Effector CD8-positive, alpha-beta T cell (primary cell): ENCODE measurements around the gene CD300LG.
A peak's percentile ranks its signal among the peaks of the same experiment; 100 is the strongest.
"Not testable (repeated sequence)": the region's sequence is repeated elsewhere in the genome, so short reads cannot be mapped to it uniquely, and the experiment has no call there.

ENCODE experiments used
- DNase-seq: peaks from one replicate; lab custom pipeline; 2025; lab: John Stamatoyannopoulos, UW

Gene CD300LG

DNA sequence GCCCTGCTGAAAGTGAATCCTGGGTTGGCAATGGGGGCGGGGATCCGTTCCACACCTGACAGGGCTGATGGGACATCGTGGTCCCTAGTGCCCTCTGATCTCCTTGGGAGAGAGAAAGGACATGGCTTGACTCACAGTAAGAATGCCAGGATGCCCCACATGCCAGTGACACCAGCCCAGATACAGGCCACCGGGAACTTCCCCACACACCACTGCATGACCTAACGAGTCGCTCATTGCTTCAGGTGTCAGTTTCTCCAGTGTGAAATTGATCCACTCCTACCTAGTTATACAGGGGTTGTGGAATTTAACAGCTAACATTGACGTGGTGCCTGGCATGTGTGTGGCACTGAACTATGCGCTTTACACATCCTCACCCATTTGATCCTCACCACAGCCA, 7.5 kb downstream of the CD300LG start:
- no peak for DNase-seq

DNA sequence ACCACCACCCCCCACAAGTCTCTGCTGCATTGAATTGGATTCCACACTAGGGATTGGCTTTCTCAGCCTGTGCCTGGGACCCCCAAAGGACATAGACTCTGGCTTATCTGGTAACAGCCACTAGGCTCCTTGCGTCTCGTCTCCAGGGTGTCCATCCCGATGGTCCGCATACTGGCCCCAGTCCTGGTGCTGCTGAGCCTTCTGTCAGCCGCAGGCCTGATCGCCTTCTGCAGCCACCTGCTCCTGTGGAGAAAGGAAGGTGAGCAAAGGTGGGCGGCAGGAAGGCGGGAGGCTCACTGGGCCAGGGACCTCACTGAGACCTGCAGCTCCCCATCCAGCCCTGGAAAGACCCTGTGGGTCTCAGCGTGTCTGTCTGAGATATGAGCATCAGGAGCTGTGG, 8.1 kb downstream of the CD300LG start:
- no peak for DNase-seq

DNA sequence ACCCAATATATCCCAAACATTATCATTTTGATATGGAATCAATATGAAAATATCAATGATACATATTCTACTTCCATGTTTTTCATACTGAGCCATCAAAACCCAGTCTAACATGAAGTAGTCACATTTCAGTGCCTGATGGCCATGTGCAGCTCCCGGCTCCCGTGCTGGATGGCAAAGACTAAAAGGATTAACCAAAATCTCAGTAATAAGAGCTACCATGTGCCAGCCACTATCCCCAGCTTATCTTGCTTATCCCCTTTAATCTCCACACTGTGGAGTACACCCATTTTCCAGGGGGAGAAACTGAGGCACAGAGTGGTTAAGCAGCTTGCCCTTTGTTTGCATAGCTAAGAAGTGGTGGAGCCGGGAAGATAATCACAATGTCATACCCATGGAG, 9.2 kb downstream of the CD300LG start:
- DNase-seq = no peak

DNA sequence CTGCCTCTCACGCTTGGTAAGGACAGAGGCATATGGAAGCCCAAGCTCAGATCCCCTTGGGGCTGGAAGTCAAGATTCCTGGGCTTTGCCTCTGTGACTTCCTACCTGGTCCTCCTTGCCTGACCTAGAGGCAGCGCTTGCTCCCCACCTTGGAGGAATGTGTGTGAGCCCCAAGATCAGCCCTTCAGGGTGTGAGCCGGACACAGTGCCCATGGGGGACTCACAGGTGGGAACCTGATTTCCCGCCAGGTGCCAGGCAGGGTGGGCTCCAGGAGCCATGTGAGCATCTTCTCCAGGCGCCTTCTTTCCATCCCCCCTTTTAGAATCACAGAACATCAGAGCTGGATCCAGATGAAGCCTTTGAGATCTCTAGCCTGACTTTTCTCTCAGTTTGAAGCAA, 10.2 kb downstream of the CD300LG start:
- DNase-seq = no peak

DNA sequence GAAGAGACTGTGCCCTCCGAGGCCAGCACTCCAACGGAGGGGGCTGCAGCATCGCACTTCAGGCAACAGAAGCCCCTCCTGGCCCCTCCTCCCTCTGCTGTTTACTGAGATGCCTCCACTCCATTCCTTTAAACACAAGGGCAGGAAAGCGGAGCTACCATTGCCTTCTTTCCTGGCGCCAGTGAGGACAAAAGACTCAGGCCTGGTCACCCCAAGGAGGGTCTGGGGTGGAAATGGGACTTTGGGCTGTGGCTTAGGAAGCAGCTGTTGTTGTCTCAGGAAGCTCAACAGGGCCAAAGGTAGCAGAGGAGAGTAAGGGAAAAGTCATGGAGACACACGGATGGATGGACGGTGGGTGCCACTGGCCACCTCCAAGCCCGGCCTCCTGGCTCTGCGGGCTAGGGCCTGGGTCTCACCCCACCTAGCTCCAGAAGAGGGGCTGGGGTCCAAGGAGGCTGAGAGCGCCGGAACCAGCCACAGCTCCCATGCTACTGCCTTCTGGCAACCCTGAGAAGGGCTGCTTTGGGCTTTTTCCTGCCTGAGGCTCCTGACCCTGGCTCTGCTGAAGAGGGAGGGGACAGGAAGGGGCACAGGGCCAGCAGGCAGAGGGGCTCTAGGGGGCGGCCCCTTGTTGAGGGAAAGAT, 11.1 kb downstream of the CD300LG start:
- DNase-seq = no peak

DNA sequence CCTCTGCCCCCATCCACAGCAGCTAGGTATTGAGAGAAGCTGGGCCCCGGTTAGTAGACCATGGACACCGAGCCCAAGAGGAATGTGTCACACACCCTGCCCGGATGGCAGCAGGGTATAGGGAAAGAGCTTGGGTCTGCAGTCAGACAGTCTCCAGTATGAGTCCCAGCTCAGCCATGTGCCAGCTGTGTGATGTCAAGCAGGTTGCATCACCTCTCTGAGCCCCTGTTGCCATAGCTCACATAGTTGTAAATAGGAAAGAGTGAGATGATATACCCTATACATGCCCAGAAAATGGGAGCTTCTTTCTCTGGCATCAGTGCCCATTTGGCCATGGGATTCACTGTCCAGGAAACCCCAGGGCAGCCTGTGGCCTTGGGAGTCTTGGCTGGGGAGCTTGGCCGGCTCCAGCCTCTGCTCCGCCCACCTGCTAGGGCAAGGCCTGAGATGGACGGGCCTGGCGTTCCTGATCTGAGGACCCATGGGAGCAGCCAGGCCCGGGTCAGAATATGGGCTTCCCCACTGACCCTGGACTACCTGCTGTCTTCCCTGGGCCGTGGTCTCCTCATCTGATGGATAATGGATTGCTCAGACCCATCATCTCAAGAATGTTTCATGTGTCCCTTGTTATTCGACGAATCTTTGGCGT, 13.2 kb downstream of the CD300LG start:
- DNase-seq = no peak

DNA sequence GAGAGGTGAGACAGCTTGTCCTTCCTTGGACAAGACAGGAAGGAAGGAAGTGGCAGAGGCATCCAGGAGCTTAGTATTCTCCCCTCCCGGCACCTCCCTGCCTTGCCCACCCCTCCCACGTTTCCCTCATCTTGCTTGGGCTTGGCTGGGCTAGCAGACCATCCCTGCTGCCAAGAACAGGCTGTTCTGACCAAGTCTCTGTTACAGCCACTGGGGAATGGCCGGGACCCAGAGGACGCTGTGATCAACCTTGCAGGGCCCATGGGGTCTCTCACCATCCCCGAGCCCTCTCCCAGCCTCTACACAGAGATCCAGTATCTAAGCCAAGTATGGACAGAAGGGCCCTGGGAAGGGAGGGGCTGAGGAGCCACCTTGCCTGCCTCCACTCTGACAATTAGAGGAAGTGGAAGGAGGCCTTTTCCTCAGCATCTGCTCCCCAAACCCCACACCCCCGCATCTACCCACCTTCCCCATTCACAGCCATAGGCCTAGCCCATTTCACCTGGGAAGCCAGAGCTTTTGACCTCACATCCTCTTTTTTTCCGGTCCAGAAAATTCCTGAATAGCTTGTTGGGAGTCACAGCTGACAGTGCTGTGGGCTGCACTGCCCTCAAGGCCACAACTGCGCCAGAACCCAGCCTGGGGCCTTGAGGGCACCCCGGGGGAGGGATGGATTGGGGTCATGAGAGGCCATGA, 14.1 kb downstream of the CD300LG start:
- DNase-seq = no peak

DNA sequence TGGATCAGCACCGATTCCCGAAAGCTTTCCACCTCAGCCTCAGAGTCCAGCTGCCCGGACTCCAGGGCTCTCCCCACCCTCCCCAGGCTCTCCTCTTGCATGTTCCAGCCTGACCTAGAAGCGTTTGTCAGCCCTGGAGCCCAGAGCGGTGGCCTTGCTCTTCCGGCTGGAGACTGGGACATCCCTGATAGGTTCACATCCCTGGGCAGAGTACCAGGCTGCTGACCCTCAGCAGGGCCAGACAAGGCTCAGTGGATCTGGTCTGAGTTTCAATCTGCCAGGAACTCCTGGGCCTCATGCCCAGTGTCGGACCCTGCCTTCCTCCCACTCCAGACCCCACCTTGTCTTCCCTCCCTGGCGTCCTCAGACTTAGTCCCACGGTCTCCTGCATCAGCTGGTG, 15.0 kb downstream of the CD300LG start:
- no peak for DNase-seq

DNA sequence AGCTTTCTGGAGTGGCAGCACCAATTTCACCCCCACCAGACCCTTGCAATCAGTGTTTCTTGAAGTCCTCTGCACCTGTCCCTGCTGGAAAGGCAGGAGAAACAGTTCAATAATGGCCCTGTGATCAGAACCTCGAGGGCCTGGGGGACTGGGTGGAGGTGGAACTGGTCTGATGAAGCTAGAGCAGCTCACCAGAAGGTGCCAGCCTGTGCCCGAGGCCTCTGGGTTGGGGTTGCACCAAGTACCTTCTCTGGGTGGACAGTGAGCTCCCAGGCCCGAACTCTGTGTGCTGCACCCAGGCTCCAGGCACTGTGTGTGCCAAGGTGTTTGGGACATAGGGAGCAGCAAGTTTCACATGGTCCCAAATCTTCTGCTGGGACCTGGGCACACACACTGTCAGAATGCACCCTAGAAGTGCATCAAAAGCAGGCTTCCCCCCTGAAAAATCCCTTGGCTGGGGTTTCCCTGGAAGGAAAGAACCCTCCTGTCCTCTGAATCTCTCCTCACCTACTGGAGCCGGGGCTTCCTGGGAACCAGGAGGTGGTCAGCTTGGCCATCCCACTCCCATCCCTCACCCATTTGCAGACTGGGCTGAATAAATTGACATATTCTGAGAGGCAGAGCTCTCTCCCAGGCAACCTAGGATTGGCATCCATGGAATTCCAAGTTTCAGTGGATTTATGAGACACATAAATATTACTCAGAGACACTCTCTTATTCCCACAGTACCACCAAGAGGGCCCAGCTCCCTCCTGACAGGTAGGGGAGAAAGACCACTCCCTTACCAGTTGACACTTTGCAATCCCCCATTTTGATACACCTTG, 17.4 kb downstream of the CD300LG start:
- no peak for DNase-seq

DNA sequence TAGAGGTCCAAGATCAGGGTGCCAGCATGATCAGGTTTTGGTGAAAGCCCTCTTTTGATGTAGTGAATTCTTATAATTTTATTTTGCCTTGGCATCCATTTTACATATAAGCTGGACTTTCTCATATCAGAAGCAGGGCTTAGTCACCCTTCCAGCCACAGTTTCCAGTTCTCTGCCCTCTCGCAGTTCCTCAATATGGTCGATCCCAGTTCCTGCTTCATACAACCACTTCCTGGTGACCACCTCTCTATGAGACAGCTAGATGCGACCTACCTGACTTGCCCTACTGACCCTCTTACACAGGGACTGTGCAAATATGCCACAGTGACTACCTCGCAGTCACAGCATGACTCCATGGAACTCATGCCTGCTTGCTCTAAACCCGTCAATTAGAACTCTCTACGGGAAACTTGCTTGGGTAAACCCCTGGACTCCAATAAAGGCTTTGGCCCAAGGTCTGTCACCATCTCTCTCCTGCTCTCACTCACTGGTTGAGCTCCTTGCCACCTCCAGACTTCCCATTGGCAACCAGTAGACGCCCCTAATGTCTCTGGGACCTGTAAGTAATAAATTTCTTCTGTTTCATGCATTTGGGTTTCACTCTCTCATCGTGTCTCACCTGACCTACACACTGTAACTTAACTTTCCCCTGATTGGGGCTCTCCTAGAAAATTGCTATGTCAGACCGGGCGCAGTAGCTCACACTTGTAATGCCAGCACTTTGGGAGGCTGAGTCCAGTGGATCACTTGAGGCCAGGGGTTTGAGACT, 21.4 kb downstream of the CD300LG start:
- no peak for DNase-seq

DNA sequence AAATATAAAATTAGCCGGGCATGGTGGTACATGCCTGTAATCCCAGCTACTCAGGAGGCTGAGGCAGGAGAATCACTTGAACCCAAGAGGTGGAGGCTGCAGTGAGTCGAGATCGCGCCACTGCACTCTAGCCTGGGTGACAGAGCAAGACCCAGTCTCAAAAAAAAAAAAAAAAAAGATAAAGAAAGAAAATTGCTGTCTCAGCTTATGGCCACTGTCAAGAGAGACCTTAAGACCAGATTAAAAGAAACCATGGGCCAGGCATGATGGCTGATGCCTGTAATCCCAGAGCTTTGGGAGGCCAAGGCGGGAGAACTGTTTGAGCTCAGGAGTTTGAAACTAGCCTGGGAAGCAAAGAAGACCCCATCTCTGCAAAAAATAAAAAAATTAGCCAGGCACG, 22.1 kb downstream of the CD300LG start:
- not testable (repeated sequence) for DNase-seq

DNA sequence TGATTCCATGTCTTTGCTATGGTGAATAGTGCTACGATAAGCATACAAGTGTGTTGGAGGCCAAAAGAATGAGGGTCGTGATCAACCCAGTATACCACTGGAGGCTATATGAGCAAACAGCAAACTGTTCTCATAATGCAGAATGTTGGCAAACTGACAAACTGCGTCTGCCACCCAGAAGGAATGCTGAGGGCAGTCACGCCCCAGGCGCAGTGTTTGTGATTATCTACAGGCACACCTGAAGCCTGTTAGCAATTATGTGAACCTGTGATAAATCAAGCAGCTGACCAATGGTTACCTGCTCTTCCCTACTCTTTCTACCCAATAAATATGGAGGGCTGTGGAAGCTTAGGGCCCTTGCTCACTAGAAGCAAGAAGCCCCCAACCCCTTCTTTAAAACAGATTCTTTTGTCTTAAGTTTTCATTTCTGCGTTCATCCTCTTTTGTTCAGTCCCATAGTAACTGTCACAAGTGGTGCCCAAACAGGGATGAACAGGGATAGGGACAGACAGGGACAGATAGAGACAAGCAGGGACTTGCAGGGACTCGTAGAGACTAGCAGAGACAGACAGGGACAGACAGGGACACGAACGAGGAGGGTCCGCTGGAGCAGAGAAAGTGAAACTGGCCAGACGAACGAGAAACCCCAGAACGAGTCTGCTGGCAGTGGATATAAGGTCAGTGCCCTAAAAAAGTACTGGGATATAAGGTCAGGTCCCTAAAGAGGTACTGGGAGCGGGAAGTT, 25.1 kb downstream of the CD300LG start:
- DNase-seq = no peak

DNA sequence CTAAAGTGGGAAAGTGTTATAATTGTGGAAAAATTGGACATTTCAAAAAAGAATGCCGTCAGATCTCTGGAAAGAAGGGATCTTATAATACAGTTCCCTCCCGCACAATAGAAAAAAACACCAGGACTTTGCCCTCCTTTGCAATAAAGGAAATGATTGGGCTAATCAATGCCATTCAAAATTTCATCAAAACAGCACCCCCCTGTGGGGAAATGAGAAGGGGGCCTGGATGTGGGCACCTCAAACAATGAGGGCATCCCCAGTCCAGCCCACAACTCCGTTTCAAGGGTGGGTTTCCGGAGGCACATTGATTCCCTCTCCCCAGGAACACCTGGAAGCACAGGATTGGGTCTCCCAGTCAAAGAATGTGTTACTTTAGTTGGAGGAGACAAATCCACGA, 26.1 kb downstream of the CD300LG start:
- DNase-seq = no peak

DNA sequence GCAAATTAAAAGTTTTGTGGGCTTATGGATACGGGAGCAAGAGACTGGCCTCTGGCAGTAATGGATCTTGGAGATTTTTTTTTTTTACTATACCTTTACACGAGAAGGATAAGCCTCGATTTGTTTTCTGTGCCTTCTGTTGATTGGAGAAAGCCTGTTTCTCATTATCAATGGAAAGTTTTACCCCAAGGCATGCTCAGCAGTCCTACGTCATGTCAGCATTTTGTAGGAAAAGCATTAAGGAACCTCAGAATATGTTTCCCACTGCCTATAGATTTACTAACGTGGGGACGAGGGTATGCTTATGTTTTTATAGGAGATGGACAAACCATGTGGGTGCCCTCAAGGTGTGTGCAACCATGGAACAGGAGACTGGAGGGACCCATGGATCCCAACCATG, 26.8 kb downstream of the CD300LG start:
- no peak for DNase-seq

DNA sequence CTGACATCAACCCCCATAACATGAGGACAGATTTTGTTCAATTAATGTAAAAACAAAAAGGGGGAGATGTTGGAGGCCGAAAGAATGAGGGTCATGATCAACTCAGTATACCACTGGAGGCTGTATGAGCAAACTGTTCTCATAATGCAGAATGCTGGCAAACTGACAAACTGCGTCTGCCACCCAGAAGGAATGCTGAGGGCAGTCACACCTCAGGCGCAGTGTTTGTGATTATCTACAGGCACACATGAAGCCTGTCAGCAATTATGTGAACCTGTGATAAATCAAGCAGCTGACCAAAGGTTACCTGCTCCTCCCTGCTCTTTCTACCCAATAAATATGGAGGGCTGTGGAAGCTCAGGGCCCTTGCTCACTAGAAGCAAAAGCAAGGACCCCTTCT, 27.3 kb downstream of the CD300LG start:
- no peak for DNase-seq

DNA sequence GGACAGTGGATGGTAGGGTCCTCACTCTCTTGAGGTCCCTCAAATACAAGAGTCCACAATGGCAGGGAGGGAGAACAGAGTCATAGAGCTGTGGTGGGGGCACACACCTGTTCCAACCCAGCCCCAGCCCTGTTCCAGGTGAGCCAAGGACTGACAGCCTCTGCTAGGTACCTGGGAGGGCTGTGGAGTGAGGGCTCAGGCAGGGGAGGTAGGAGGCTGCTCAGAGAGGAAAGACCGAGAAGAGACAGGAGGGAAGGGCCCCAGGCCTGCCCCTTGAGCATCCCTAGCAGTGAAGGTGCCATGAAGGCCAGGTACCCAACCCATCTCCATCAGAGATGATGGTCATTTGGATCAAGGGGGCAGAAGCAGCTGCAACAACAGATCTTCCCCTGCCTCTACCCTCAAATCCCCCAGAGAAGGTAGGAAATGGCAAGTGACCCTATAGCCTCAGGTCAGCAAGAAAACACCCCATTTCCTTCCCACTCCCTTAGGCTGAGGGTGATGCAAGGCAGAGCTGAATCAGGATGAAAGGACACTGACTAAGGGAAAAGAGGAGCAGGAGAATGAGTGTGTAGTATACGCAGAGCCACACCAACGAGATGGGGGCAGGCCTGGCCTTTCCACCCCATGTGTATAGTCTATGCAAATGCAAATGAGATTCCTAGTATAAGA, 28.6 kb downstream of the CD300LG start:
- DNase-seq = no peak

DNA sequence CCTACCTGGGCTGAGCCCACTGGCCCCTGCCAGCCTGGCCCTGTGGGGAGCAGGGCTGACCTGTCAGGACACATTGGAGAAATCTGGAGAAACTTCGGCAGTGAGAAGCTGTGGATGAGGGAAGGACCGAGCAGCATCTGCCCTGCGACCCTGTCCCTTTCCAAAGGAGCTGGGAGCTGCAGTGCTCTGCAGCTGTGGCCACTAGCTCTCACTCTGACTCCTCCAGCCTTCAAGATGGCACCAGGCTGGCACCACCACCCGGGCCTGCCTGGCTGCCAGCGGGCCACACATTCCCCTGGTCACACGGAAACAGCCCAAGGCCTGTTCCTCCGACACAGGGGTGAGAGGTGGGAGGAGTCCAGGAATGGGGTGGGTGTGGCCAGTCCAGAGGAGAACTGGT, 30.1 kb downstream of the CD300LG start:
- DNase-seq = no peak

DNA sequence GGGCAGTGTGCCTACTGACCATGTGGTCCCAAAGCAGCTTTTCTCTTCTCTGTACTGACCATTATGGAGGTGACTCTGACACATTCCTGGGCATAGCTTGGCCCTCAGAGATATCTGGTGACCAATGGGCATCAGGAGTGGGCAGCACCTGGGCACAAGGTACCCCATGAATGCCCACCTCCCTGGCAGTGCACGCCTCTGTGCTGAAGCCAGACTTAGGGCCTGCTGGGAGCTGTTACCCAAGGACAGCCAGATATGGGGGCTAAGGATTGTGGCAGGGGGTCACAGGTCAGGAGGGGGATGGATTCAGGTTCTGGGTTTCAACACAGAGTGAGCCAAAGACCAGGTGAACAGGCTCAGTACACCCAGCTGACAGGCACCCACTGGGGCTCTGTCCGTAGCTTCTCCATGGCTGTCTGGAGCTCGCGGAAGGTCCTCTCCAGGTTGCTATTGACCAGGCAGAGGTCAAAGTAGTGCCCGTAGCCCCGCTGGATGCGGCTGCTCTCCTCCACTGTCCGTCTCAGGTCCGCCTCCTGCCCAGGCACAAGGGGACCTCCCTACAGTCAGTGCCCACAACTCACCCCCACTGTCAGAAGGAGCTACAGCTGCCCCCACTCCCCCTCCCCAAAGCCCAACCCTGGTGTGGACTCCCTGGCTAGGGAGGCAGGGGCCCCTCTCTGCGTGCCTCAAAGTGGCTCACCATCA, 30.6 kb downstream of the CD300LG start:
- no peak for DNase-seq

DNA sequence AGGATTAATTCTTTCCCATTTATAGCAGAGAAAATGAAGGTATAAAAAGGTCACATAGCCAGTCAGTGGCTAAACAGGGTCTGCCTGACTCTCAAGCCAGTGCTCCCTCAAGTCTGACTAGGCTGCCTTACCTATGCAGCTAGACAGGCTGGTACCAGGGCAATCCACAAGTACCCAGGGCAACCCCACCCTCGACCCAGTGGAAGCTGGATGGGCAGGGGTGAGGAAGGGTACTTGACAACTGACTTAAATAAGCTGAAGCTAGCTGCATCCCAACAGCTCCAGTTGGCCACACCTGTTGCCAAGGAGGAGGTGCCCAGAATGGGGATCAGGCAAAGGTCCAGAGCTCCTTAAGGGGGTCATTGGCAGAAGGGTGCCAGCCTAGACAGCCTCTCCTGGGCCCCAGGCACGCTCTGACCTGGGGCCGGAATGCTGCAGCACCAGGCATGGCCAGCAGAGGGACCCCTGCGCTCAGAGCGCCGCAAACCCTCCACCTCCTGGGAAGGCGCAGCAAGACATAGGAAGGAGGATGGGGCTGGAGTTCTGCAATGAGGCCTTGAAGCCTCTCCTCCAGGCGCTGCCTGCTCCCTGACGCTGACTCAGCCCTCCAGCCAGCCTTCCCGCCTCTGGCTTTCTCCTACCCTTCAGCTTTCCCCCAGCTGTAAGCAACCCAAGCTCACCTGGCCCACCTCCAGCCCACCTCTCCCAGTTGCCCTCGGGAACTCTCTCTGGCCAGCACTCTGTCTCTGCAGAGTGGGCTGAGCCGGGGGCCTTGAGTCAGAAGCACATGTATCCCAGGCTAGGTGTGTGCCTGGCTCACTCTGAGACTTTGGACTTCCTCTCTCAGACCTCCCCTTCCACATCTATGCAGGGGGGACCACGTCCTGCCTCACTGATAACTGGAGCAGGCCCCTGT, 31.5 kb downstream of the CD300LG start:
- DNase-seq = peak; percentile 51
